Activated gamma-delta T cell treated with anti-CD3 and anti-CD28 coated beads, Interleukin-2, amount 50 U/mL, for 16 hours (primary cell): ENCODE data around the gene ANKRD44.

Experiments used
- DNase-seq: peaks from one replicate; pipeline ENCODE4 v3.0.0-alpha.2; 2020; ENCODE audit warnings: low read depth

The ANKRD44 gene

GRCh38 chr2:196987298-196987648 lies 323.3 kb downstream of the ANKRD44 start:
- DNase-seq: no peak

GRCh38 chr2:196985511-196986183 lies 324.9 kb downstream of the ANKRD44 start:
- DNase-seq: no peak

GRCh38 chr2:196984903-196985302 lies 325.7 kb downstream of the ANKRD44 start:
- no peak for DNase-seq

- DNase-seq: no peak
These were observed 326.6 kb downstream of the ANKRD44 start for GRCh38 chr2:196983934-196984333.

- DNase-seq: no peak
These were observed 330.1 kb downstream of the ANKRD44 start for GRCh38 chr2:196980473-196980872.

- DNase-seq: no peak
These were observed 330.6 kb downstream of the ANKRD44 start for GRCh38 chr2:196980001-196980400.

- DNase-seq: no peak
These were observed 333.1 kb downstream of the ANKRD44 start for GRCh38 chr2:196977507-196977906.

- no peak for DNase-seq
These were observed 335.6 kb downstream of the ANKRD44 start for GRCh38 chr2:196974970-196975369.

- DNase-seq: no peak
These were observed 338.9 kb downstream of the ANKRD44 start for GRCh38 chr2:196971574-196972279.

GRCh38 chr2:196970099-196970498 lies 340.5 kb downstream of the ANKRD44 start:
- no peak for DNase-seq

- DNase-seq: no peak
These were observed 342.1 kb downstream of the ANKRD44 start for GRCh38 chr2:196968516-196968915.

- DNase-seq: no peak
These were observed 342.8 kb downstream of the ANKRD44 start for GRCh38 chr2:196967775-196968174.

- no peak for DNase-seq
These were observed 343.5 kb downstream of the ANKRD44 start for GRCh38 chr2:196967116-196967515.

- DNase-seq: no peak
These were observed 344.5 kb downstream of the ANKRD44 start for GRCh38 chr2:196966061-196966460.

- DNase-seq: no peak
These were observed 344.9 kb downstream of the ANKRD44 start for GRCh38 chr2:196965651-196966050.

- DNase-seq: no peak
These were observed 346.6 kb downstream of the ANKRD44 start for GRCh38 chr2:196963961-196964360.

GRCh38 chr2:196963043-196963442 lies 347.5 kb downstream of the ANKRD44 start:
- DNase-seq: no peak

- no peak for DNase-seq
These were observed 348.3 kb downstream of the ANKRD44 start for GRCh38 chr2:196962325-196962724.

- DNase-seq: no peak
These were observed 348.7 kb downstream of the ANKRD44 start for GRCh38 chr2:196961889-196962288.

GRCh38 chr2:196959734-196960338 lies 350.7 kb downstream of the ANKRD44 start:
- no peak for DNase-seq

- DNase-seq: no peak
These were observed 351.3 kb downstream of the ANKRD44 start for GRCh38 chr2:196959281-196959680.

GRCh38 chr2:196957881-196958525 lies 352.6 kb downstream of the ANKRD44 start:
- no peak for DNase-seq

- no peak for DNase-seq
These were observed 353.1 kb downstream of the ANKRD44 start for GRCh38 chr2:196957442-196957841.
